Loucy (cell line): ENCODE measurements around the gene PDPR.
"Not testable (repeated sequence)": the region's sequence is repeated elsewhere in the genome, so short reads cannot be mapped to it uniquely, and the experiment has no call there.

Experiments
- EZH2phosphoT487 ChIP-seq: fragments of 200-600 bp; IDR thresholded peaks from 2 replicates; pipeline ENCODE4 v1.6.1; 2018; ENCODE audit warnings: antibody characterized with exemption, mild to moderate bottlenecking, moderate library complexity, borderline replicate concordance
- TF ChIP-seq, protein P1 (sequence below): fragments of 200-600 bp; sonication (generic); conservative IDR thresholded peaks from 2 replicates; pipeline ENCODE4 v1.5.1; 2014; ENCODE audit warnings: mild to moderate bottlenecking, antibody characterized with exemption, low read length

DNA sequence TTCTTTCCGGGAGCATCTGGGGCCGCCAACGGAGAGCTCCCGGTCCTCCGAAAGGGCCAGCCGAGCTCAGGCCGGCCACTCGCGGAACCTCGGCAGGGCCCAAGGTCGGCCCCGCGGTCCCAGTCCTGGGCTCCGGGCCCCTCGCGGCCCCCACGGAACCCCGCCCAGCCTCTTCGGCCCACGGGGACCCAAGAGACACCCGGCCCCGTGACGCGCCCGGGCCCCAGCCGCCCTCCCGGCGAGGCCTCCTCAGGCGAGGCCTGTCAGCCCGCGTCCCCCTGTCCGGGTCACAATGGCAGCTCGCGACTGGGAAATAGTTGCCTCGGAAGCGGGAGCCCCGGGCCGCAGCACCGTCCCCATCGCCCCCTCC lies 48.8 kb upstream of the PDPR start:
- TF ChIP-seq, protein P1, sequence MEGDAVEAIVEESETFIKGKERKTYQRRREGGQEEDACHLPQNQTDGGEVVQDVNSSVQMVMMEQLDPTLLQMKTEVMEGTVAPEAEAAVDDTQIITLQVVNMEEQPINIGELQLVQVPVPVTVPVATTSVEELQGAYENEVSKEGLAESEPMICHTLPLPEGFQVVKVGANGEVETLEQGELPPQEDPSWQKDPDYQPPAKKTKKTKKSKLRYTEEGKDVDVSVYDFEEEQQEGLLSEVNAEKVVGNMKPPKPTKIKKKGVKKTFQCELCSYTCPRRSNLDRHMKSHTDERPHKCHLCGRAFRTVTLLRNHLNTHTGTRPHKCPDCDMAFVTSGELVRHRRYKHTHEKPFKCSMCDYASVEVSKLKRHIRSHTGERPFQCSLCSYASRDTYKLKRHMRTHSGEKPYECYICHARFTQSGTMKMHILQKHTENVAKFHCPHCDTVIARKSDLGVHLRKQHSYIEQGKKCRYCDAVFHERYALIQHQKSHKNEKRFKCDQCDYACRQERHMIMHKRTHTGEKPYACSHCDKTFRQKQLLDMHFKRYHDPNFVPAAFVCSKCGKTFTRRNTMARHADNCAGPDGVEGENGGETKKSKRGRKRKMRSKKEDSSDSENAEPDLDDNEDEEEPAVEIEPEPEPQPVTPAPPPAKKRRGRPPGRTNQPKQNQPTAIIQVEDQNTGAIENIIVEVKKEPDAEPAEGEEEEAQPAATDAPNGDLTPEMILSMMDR, result not testable (repeated sequence)
- not testable (repeated sequence) for TF ChIP-seq EZH2phosphoT487
